Effector memory CD8-positive, alpha-beta T cell (primary cell): ENCODE results near the gene PYGM.

Experiments
- ATAC-seq: fragments of 150-1000 bp; cut with Tn5 transposase; replicated peaks from 2 replicates; pipeline ENCODE4 v1.10.0; 2021; ENCODE audit warnings: mild to moderate bottlenecking, moderate library complexity
- DNase-seq, 3 experiments: peaks; one replicate each; pipeline ENCODE4 v3.0.0; 2021
- H3K27ac Mint-ChIP-seq, 2 donors: one replicate each; pipeline ENCODE4 v1.8.0; 2022; ENCODE audit warnings: mild to moderate bottlenecking in 2 of 2, mixed read lengths in 2 of 2, moderate library complexity in 2 of 2
- H3K27me3 Mint-ChIP-seq, 2 donors: one replicate each; pipeline ENCODE4 v1.8.0; 2022; ENCODE audit warnings: mixed read lengths in 2 of 2
- H3K36me3 Mint-ChIP-seq: one replicate; pipeline ENCODE4 v1.8.0; 2022; ENCODE audit warnings: mild to moderate bottlenecking, moderate library complexity, mixed read lengths; ENCODE audit not compliant: insufficient read depth
- H3K4me1 Mint-ChIP-seq, 2 donors: one replicate each; pipeline ENCODE4 v1.8.0; 2022; ENCODE audit warnings: low read depth in 2 of 2, mixed read lengths in 2 of 2
- H3K4me3 Mint-ChIP-seq, 2 donors: one replicate each; pipeline ENCODE4 v1.8.0; 2022; ENCODE audit warnings: mild to moderate bottlenecking in 2 of 2, mixed read lengths in 2 of 2, moderate library complexity in 2 of 2
- H3K9me3 Mint-ChIP-seq, 2 donors: one replicate each; pipeline ENCODE4 v1.8.0; 2022; ENCODE audit warnings: mixed read lengths in 2 of 2

PYGM gene

DNA sequence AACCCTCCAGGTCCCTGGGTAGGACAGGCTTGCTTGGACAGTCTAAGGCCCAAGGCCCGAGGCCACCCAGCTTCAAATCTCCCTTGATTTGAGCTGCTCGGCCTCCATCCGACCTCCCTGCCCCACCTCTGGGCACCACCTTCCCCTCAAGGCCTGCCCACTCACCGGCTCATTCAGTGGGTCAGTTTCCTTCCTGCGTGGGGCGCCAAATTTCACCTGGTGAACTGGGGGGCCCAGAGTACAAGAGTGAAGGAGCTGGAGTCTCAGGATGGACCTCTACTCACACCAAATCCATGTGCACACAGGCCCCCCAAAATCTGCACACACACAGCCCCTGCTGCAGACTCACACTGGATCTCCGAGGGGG lies 39.5 kb upstream of the PYGM start:
- Mint-ChIP-seq H3K4me3 (no peak overlapping the region), H3K27ac (peak overlapping the region in 1 of 2 donors; percentile 63), H3K36me3 (peaks cover 19% of the 10 kb centered on the region), H3K9me3 (no peaks in the 10 kb centered on the region), H3K27me3 (no peaks in the 10 kb centered on the region), H3K4me1 (peaks cover 14 to 17% of the 10 kb centered on the region in 2 donors)
- DNase-seq (no peak), ATAC-seq (no peak)

DNA sequence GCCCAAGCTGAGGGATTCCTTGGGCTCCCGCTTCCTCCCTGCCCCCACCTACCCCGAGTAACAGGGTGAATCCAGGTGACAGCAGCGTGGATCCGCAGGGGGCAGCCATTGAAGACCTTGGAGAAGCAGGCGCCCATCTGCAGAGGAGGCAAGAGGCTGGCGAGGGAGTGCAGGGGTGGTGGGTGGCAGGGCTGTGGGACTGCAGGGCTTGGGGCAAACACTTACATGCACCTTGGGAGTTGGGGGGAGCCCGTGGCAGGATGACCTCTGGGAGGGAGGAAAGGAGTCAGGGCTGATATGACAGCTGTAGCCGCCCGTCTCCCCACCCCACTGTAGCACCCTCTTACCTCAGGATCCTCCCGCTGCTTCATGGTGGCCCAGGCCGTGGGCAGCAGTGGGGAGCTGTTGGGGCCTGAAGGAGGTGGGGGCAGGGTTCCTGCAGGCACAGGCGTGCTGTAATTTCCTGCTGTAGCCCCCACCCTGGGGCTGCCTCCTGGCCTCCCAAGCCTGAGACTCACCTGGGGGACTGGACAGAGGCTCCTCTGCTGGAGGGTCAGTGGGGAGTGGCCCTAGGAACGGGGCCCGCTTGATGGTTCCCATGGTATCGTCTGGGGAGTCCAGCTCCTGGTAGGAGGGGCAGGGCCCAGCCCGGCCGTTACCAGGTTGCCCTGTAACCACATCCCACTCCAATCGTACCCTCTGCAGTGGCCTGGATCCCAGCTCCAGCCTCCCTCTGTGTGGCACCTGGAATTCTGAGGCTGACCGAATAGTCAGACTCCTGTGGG lies 37.2 kb upstream of the PYGM start:
- no peaks in the 10 kb centered on the region for H3K9me3 Mint-ChIP-seq
- no peak overlapping the region for H3K4me3 Mint-ChIP-seq
- no peaks in the 10 kb centered on the region for H3K27me3 Mint-ChIP-seq
- H3K27ac Mint-ChIP-seq, result peak overlapping the region in 1 of 2 donors; percentile 53
- H3K4me1 Mint-ChIP-seq, result peaks cover 4 to 12% of the 10 kb centered on the region in 2 donors
- peaks cover 22% of the 10 kb centered on the region for H3K36me3 Mint-ChIP-seq
- DNase-seq (no peak), ATAC-seq (no peak)

DNA sequence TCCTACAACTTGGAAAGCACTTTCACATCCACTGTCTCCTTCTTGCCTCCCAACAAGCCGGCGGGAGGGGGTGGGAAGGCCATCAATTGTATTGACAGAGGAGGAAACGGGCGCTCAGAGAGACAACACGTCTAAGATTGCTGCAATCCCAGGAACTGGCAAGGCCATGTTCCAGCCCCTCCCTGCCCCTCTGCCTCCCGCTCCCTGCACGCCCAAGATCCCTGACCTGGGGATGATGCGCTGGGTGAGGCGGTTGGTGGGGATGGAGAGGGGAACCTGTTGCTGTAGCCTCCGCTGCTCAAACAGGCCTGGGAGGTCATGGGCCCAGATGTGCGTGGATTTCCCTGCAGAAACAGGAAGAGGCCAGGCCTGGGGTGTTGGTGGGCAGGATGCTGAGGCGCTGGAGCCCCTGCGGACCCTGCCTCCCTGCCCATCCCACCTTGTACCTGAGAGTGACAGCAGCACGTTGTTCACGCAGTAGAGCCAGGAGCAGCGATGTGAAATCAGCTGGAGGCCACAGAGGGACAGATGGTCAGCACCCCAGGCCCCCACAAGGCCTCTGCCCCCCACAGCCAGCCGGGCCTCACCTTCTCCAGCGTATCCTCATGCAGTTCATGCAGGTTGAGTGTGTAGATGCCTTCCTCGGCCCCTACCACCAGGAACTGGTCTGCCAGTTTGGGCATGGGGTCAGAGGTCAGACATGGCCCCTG lies 36.4 kb upstream of the PYGM start:
- Mint-ChIP-seq H3K9me3 (no peaks in the 10 kb centered on the region), H3K36me3 (peaks cover 23% of the 10 kb centered on the region), H3K27me3 (no peaks in the 10 kb centered on the region), H3K4me1 (peaks cover 4 to 12% of the 10 kb centered on the region in 2 donors), H3K4me3 (no peak overlapping the region), H3K27ac (peak overlapping the region in 1 of 2 donors; percentile 53)
- ATAC-seq (no peak), DNase-seq (no peak)

DNA sequence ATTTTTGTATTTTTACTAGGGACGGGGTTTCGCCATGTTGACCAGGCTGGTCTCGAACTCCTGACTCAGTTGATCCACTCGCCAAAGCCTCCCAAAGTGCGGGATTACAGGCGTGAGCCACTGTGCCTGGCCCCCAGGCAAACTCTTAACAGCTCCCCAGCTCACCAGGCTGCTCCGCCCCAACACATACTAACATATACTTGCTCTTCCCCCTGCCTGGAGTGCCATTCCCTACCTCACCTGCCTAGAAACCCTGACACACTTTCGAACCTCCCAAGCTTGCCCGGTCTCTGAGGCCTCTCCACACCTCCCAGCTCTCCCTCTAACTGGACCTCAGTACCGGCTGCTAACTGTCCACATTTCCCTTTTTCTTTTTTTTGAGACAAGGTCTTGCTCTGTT lies 34.8 kb upstream of the PYGM start:
- no peak for DNase-seq
- peaks cover 4 to 11% of the 10 kb centered on the region in 2 donors for H3K4me1 Mint-ChIP-seq
- ATAC-seq, result no peak
- H3K27ac Mint-ChIP-seq, result peak overlapping the region in 1 of 2 donors; percentile 86
- no peaks in the 10 kb centered on the region for H3K27me3 Mint-ChIP-seq
- peaks cover 21% of the 10 kb centered on the region for H3K36me3 Mint-ChIP-seq
- H3K9me3 Mint-ChIP-seq, result no peaks in the 10 kb centered on the region
- no peak overlapping the region for H3K4me3 Mint-ChIP-seq

DNA sequence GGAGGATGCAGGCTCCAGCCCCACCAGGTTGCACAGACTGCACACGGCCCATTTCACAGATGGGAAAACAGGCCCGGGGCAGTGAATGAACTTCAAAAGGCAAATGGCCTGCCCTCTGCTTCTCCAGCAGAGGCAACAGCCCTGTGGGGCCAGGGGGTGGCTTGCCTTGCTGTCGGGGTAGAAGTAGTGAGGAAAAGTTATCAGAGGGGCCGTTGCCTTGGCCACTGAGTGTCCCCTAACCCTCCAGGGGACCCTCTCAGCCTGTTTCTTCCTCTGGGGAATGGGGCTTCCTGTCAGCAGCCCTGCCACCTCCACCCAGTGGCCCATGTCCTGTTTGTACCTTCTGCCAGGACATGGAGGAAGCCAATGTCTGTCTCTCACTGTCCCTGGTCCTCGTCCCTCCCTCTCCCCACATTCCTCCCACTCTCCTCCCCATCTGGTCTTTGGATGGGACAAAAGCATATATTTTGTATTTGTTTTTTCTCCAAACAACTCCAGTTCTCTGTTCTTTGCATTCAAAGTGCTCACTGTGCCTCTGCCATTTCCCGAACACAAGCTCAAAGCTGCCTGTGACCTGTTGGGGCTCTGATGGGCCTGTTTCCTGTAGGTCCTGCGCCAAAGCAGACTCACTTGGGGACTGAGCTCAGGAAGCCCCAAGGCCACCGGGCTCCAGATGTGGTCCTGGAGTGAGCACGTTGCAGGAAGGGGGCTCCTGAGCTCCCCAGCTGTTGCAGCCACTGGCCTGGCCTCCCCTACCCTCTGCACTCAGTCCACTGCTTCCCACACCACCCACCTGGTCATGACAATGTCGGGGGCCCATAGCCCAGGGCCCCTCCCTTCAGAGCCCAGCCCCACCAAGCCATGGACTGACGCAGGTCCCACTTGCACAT lies 33.7 kb upstream of the PYGM start:
- H3K4me3 Mint-ChIP-seq, result no peak overlapping the region
- no peaks in the 10 kb centered on the region for H3K27me3 Mint-ChIP-seq
- peaks cover 21% of the 10 kb centered on the region for H3K36me3 Mint-ChIP-seq
- ATAC-seq (no peak), DNase-seq (no peak)
- peak overlapping the region; percentile 48 to 86 for H3K27ac Mint-ChIP-seq
- no peaks in the 10 kb centered on the region for H3K9me3 Mint-ChIP-seq
- H3K4me1 Mint-ChIP-seq, result peaks cover 0 to 11% of the 10 kb centered on the region in 2 donors

DNA sequence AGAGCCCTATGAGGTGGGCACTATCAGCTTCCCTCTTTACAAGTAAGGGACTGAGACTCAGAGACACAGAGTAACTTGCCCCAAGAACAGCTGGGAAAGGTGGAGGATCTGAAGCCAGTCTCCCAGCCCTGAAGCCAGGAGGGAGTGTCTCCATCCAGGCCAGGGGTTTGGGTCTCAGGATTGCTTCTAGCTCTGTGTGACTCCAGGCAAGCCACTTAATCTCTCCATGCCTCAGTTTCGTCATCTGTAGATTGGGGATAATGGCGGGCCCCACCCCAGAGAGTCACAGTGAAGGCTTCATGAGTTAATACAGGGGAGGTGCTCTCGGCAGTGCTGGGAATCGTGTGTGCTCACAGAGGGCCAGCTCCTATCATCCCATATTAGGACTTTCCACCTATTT lies 32.7 kb upstream of the PYGM start:
- no peak for ATAC-seq
- Mint-ChIP-seq H3K4me3 (no peak overlapping the region), H3K9me3 (no peaks in the 10 kb centered on the region), H3K27me3 (no peaks in the 10 kb centered on the region), H3K4me1 (peaks cover 0 to 14% of the 10 kb centered on the region in 2 donors), H3K27ac (peak overlapping the region in 1 of 2 donors; percentile 86), H3K36me3 (peaks cover 28% of the 10 kb centered on the region)
- no peak for DNase-seq

DNA sequence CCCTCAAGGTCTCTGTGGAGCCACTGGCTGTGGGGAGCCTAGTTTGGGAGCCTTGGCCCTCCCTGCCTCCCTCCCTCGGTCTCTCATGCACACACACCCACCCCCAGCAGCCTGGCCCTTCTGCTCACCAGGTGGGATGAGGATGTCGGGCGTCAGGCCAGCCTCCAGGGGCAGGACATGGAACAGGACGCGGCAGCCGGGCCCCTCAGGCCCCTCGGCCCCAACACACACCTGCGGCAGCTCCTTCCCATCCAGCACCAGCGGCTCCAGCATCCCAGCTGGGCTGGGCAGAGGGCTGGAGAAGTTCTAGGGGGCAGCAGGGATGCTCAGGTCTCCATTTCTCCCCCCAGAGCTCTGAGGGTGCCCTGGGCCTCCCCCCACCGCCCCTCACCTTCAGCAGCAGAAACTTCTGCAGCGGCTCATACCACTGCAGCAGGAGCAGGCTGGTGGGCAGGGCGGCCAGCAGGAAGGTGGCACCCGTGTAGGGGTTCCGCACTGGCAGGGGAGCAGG lies 32.1 kb upstream of the PYGM start:
- H3K4me1 Mint-ChIP-seq, result peaks cover 0 to 14% of the 10 kb centered on the region in 2 donors

DNA sequence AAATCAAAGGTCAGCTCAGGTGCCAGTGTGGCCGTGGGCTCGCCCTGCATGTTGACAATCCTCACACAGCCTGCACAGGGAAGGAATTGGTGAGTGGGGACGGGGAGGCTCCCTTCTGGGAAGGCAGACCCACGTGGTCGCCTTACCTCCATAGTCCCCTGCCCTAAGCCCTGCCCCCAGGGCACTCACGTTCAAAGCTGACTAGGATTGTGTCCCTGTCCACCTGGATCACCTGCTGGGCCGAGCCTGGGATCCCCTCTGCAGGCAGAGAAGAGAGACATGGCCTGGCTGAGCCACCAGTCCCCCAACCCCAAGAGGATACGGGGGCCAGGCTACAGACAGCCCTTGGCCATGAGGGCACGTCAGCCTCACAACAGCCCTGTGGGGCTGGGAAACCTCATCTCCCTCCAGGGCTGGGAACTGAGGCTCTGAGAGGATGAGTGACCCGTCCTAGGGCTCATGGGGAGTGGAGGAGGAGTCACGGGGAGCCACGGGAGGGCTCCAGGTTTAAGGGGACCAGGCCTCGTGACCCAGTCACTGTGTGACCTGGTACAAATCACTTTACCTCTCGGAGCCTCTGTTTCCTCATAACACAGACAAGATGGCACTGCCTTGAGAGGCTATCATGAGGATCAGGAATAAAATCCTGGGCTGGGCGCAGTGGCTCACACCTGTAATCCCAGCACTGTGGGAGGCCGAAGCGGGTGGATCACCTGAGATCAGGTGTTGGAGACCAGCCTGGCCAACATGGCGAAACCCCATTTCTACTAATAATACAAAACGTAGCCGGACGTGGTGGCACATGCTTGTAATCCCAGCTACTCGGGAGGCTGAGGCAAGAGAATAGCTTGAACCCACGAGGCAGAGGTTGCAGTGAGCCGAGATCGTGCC lies 30.7 kb upstream of the PYGM start:
- DNase-seq, result no peak
- Mint-ChIP-seq H3K27me3 (no peaks in the 10 kb centered on the region), H3K4me3 (no peak overlapping the region), H3K27ac (peak overlapping the region in 1 of 2 donors; percentile 60), H3K9me3 (no peaks in the 10 kb centered on the region), H3K36me3 (peaks cover 25% of the 10 kb centered on the region), H3K4me1 (peaks cover 0 to 10% of the 10 kb centered on the region in 2 donors)
- ATAC-seq, result no peak

More for the DNA sequence above, 32.1 kb upstream of the PYGM start:
- Mint-ChIP-seq H3K9me3 (no peaks in the 10 kb centered on the region), H3K27me3 (no peaks in the 10 kb centered on the region), H3K36me3 (peaks cover 28% of the 10 kb centered on the region), H3K4me3 (no peak overlapping the region), H3K27ac (peak overlapping the region; percentile 60 to 67)
- ATAC-seq (no peak), DNase-seq (no peak)

DNA sequence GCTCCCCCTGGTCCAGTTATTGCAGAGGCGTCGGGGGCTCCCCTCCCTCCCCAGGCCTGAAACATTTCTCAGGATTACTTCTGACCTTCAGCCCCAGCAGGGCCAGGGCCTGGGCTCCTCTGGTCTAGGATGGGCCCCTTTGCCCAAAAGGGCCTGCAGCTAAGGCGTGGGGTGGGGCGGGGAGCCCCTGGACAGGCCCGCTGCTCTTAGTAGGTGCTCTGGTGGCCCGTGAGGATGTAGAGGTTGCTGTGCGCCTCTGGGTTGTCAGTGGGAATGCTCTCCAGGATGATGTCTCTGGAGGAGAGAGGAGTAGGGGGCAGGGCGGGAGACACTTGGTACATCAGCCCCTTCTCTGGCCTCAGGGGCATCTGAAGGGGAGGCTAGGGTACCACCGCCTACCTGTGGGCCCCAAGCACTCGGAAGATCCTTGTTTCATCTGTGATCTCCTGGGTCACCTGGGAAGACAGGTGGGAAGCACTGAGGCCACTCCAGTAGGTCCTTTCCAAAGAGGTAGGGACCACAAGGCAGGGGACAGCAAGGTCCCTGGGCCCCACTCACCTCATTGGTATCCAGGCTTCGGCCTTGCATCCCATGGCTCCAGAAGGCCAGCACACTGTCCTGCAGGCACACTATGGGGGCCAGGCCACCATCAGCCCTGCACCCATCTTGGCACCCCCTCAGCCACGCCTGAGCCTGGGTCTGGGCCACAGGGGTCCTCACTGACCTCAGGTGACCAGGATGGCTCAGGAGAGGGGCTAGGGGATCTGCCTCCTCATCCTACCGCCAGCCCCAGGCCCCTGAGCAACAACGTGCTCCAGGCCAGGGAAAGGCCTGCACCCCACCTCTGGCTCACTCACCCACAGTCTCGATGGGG lies 29.8 kb upstream of the PYGM start:
- H3K4me3 Mint-ChIP-seq, result no peak overlapping the region
- peak overlapping the region in 1 of 2 donors; percentile 60 for H3K27ac Mint-ChIP-seq
- no peaks in the 10 kb centered on the region for H3K27me3 Mint-ChIP-seq
- DNase-seq (no peak), ATAC-seq (no peak)
- peaks cover 23% of the 10 kb centered on the region for H3K36me3 Mint-ChIP-seq
- H3K9me3 Mint-ChIP-seq, result no peaks in the 10 kb centered on the region
- peaks cover 0 to 8% of the 10 kb centered on the region in 2 donors for H3K4me1 Mint-ChIP-seq

DNA sequence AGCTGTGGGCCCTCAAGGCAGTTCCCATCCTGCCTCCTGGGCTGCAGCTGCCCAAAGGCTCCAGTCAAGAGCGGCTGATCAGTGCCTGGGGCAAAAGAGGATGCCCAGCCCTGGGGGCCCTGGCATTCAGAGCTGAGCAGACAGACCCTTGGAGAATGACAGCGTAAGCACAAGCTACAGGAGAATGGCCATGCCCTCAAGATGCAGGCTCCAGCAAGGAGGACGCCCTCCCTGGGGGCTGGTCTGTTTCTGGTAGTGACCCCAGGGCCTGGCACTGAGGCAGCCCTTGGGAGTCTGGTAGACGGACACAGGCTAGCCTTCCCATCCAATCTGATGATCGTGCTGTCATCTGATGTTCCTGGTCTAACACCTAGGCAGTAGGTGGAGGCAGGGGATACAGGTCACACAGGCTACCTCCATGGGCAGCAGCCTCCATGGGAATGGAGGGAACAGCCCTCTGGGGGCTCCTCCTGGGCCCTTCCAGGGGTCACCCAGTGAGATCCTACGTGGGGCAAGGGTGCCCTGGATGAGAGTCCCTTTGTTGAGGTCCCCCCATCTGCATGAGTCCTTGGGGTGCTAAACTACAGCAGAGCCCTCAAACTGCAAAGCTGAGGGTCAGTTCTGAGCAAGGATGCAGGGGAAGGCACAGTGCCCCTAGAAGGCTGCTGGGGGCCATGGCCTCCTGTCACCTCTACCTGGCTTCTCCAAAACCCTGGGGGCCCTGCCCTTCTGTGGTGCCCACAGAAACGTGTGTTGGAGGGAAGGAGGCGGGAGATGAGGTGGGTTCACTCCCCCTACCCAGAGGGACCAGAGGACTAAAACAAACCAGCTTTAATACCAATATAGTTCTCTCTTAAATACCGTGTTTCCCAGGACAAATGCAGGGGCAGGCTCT lies 28.8 kb upstream of the PYGM start:
- Mint-ChIP-seq H3K4me1 (peaks cover 0 to 6% of the 10 kb centered on the region in 2 donors), H3K4me3 (no peak overlapping the region), H3K27me3 (no peaks in the 10 kb centered on the region), H3K9me3 (no peaks in the 10 kb centered on the region), H3K36me3 (peaks cover 23% of the 10 kb centered on the region), H3K27ac (no peak overlapping the region)
- ATAC-seq (no peak), DNase-seq (no peak)
